ENCODE measurements around the gene SPCS3.
A peak's percentile ranks its signal among the peaks of the same experiment; 100 is the strongest.
"Not testable (repeated sequence)": the region's sequence is repeated elsewhere in the genome, so short reads cannot be mapped to it uniquely, and the experiment has no call there.

The SPCS3 gene

DNA sequence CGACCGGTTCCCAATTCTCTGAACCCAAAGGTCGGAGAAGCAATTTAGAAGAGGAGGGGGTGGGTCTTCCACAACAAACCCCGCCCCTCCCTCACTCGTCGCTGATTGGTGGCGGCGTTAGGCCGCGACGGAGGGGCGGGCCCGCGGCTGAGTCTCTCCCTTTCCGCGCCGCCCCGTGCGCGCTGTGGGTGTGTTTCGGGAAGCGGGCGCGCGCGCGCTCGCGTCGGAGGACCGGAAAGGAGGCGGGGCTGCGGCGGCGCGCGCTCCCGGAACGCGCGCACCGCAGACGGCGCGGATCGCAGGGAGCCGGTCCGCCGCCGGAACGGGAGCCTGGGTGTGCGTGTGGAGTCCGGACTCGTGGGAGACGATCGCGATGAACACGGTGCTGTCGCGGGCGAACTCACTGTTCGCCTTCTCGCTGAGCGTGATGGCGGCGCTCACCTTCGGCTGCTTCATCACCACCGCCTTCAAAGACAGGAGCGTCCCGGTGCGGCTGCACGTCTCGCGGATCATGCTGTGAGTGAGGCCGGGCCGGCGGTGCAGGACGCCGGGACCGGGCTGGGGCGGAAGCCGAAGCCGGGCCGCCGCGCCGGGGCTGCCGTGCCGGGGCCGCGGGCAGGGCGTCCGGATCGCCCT, at the start of gene SPCS3:
Gene SPCS3, plus strand, starts transcription at position 263 of the 636 bp plus-strand sequence. Its CDS starts 111 bp downstream, at position 374.
- H3K36me3 Mint-ChIP-seq = peaks cover 4% of the 10 kb centered on the region
- no peaks in the 10 kb centered on the region for H3K9me3 Mint-ChIP-seq (ENCODE audit: low read depth)
- peak within 1 kb of the TSS; percentile 96 for H3K4me3 Mint-ChIP-seq
- H3K27me3 Mint-ChIP-seq = no peaks in the 10 kb centered on the region
- peaks cover 48% of the 10 kb centered on the region for H3K4me1 Mint-ChIP-seq (ENCODE audit: low read depth)
- peak within 1 kb of the TSS; percentile 90 for H3K27ac Mint-ChIP-seq

DNA sequence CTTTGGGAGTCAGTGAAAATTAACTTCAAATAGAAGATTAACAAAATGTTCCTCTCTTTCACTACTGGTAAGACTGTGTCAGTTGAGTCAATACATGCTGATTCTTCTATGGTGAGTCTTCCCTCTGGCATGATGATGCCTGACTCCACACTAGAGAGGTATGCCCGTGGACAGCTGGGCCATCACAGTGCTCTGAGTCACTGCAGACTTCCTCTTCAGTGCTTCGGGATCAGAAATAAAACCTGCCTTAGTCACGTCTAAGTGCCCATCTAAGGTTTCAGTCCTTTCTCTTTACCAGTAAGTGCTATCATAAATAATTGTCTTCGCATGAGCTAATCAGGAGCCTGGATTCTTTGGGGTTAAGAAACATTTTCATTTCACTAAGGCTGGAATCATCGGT, 49.1 kb upstream of the SPCS3 start:
- Mint-ChIP-seq H3K36me3 (no peaks in the 10 kb centered on the region), H3K4me1 (ENCODE audit: low read depth) (no peaks in the 10 kb centered on the region), H3K27me3 (peaks cover 6% of the 10 kb centered on the region), H3K9me3 (ENCODE audit: low read depth) (no peaks in the 10 kb centered on the region), H3K4me3 (no peak overlapping the region), H3K27ac (no peak overlapping the region)

GRCh38 chr4:176271749-176272148, 48.0 kb upstream of the SPCS3 start:
- Mint-ChIP-seq H3K36me3 (no peaks in the 10 kb centered on the region), H3K27ac (no peak overlapping the region), H3K27me3 (peaks cover 8% of the 10 kb centered on the region), H3K9me3 (ENCODE audit: low read depth) (no peaks in the 10 kb centered on the region), H3K4me1 (ENCODE audit: low read depth) (no peaks in the 10 kb centered on the region), H3K4me3 (no peak overlapping the region)

DNA sequence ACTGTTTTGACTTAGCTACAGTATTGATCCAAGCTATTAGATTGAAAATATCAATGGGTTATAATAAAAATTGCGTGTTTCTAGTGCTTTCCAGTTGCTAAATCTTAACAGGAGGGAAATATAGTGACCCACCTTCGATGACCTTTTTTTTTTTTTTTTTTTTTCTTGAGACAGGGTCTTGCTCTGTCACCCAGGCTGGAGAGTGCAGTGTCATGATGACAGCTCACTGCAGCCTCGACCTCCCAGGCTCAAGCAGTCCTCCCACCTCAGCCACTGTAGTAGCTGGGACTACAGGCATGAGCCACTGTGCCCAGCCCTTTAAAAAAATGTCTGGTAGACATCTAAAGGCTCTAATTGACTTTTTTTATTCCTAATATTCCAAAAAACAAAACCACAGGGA, 47.0 kb upstream of the SPCS3 start:
- Mint-ChIP-seq H3K4me3 (no peak overlapping the region), H3K4me1 (ENCODE audit: low read depth) (no peaks in the 10 kb centered on the region), H3K9me3 (ENCODE audit: low read depth) (no peaks in the 10 kb centered on the region), H3K36me3 (no peaks in the 10 kb centered on the region), H3K27ac (no peak overlapping the region), H3K27me3 (peaks cover 13% of the 10 kb centered on the region)

GRCh38 chr4:176273736-176274135, 46.0 kb upstream of the SPCS3 start:
- Mint-ChIP-seq H3K36me3 (no peaks in the 10 kb centered on the region), H3K4me3 (no peak overlapping the region), H3K4me1 (ENCODE audit: low read depth) (no peaks in the 10 kb centered on the region), H3K27ac (no peak overlapping the region), H3K9me3 (ENCODE audit: low read depth) (no peaks in the 10 kb centered on the region), H3K27me3 (peaks cover 13% of the 10 kb centered on the region)

DNA sequence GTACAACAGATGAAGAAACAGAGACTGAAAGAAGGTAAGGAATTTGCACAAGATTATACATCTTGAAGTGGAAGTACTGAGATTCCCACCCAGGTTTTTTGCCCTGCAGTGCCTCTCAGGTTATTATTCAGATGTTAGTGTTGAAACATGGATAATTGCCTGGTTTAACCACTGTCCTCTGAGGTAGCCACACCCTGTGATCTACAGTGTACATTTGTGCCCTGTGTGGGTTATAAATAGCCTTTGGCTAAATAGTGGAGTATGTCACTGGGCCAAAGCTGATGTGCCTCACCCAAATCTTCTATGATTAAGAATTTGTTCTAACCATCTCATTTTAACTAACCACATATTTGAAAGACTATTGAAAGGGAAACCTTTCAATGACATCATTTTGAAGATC, 45.3 kb upstream of the SPCS3 start:
- H3K9me3 Mint-ChIP-seq (ENCODE audit: low read depth) = no peaks in the 10 kb centered on the region
- H3K36me3 Mint-ChIP-seq = no peaks in the 10 kb centered on the region
- H3K27ac Mint-ChIP-seq = no peak overlapping the region
- H3K4me3 Mint-ChIP-seq = no peak overlapping the region
- H3K27me3 Mint-ChIP-seq = peaks cover 13% of the 10 kb centered on the region
- H3K4me1 Mint-ChIP-seq (ENCODE audit: low read depth) = no peaks in the 10 kb centered on the region

DNA sequence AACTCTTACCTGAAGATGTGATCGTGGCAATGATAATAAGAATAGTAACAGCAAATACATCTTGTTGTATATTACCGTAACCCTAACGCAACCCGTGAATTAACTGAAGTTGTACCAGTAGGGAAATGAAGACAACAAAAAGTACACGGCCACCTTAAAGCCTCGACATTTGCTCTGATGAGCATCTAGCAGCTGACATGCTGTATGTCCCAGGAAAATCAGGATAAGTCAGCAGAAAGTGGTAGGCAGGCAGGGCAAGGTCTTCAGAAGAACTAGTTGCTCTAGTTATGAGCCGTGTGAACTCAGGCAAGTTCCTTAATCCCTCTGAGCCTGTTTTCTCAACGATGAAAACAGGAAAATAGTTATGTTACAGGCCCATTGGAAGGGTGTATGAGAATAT, 43.1 kb upstream of the SPCS3 start:
- Mint-ChIP-seq H3K27ac (no peak overlapping the region), H3K9me3 (ENCODE audit: low read depth) (no peaks in the 10 kb centered on the region), H3K27me3 (peaks cover 19% of the 10 kb centered on the region), H3K4me3 (no peak overlapping the region), H3K4me1 (ENCODE audit: low read depth) (no peaks in the 10 kb centered on the region), H3K36me3 (peaks cover 4% of the 10 kb centered on the region)

GRCh38 chr4:176277162-176277904, 42.4 kb upstream of the SPCS3 start:
- H3K4me1 Mint-ChIP-seq (ENCODE audit: low read depth) = no peaks in the 10 kb centered on the region
- no peaks in the 10 kb centered on the region for H3K9me3 Mint-ChIP-seq (ENCODE audit: low read depth)
- peaks cover 16% of the 10 kb centered on the region for H3K27me3 Mint-ChIP-seq
- peaks cover 4% of the 10 kb centered on the region for H3K36me3 Mint-ChIP-seq
- no peak overlapping the region for H3K27ac Mint-ChIP-seq
- no peak overlapping the region for H3K4me3 Mint-ChIP-seq

DNA sequence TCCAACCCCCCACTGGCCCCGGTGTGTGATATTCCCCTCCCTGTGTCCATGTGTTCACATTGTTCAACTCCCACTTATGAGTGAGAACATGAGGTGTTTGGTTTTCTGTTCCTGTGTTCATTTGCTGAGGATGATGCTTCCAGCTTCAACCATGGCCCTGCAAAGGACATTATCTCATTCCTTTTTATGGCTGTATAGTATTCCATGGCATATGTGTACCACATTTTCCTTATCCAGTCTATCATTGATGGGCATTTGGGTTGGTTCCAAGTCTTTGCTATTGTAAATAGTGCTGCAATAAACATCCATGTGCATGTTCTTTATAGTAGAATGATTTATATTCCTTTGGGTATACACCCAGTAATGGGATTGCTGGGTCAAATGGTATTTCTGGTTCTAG, 40.2 kb upstream of the SPCS3 start:
- H3K27ac Mint-ChIP-seq; H3K9me3 Mint-ChIP-seq (ENCODE audit: low read depth); H3K4me1 Mint-ChIP-seq (ENCODE audit: low read depth); H3K36me3 Mint-ChIP-seq; H3K4me3 Mint-ChIP-seq: not testable (repeated sequence)
- H3K27me3 Mint-ChIP-seq = peaks cover 23% of the 10 kb centered on the region

DNA sequence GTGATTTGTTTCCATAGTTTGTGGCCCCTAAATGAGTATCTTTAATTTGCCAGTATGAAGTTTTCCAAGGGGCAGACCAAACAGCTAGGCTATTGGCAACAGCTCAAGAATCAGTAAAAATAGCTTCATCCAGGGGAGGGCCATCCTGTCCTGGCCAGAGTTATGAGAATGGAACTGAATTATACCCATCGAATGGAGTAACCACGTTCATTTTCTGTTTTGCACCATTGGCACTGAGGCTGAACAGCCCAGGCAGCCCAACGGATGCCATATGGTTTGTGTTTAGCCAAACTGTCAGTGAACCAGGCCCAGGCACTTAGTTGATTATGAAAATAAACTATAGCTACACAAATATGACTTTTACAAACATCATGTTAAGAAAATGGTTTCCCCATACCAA, 33.0 kb upstream of the SPCS3 start:
- Mint-ChIP-seq H3K4me3 (no peak overlapping the region), H3K9me3 (ENCODE audit: low read depth) (no peaks in the 10 kb centered on the region), H3K4me1 (ENCODE audit: low read depth) (no peaks in the 10 kb centered on the region), H3K27me3 (peaks cover 7% of the 10 kb centered on the region), H3K36me3 (no peaks in the 10 kb centered on the region), H3K27ac (no peak overlapping the region)

- H3K27ac Mint-ChIP-seq = no peak overlapping the region
- H3K4me1 Mint-ChIP-seq (ENCODE audit: low read depth) = no peaks in the 10 kb centered on the region
- no peaks in the 10 kb centered on the region for H3K9me3 Mint-ChIP-seq (ENCODE audit: low read depth)
- peaks cover 6% of the 10 kb centered on the region for H3K27me3 Mint-ChIP-seq
- no peaks in the 10 kb centered on the region for H3K36me3 Mint-ChIP-seq
- no peak overlapping the region for H3K4me3 Mint-ChIP-seq
These were observed 32.2 kb upstream of the SPCS3 start for GRCh38 chr4:176287546-176287945.

DNA sequence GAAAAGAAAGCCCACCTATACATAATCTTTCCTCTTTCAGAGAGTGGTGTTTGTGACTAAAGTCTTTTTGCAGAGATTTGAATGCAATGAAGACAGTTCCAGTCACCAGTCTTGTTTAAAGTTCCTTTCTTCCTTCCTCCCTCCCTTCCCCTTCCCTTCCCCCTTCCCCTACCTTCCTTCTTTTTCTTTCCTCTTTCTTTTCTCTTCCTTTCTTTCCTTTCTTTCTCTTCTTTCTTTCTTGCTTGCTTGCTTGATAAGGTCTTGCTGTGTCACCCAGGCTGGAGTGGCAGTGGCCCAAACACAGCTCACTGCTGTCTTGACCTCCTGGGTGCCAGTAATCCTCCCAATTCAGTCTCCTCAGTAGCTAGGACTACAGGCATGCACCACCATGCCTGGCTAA, 31.7 kb upstream of the SPCS3 start:
- H3K27ac Mint-ChIP-seq = no peak overlapping the region
- no peak overlapping the region for H3K4me3 Mint-ChIP-seq
- no peaks in the 10 kb centered on the region for H3K9me3 Mint-ChIP-seq (ENCODE audit: low read depth)
- H3K27me3 Mint-ChIP-seq = peaks cover 4% of the 10 kb centered on the region
- no peaks in the 10 kb centered on the region for H3K36me3 Mint-ChIP-seq
- H3K4me1 Mint-ChIP-seq (ENCODE audit: low read depth) = no peaks in the 10 kb centered on the region

GRCh38 chr4:176289561-176289960, 30.2 kb upstream of the SPCS3 start:
- no peak overlapping the region for H3K4me3 Mint-ChIP-seq

DNA sequence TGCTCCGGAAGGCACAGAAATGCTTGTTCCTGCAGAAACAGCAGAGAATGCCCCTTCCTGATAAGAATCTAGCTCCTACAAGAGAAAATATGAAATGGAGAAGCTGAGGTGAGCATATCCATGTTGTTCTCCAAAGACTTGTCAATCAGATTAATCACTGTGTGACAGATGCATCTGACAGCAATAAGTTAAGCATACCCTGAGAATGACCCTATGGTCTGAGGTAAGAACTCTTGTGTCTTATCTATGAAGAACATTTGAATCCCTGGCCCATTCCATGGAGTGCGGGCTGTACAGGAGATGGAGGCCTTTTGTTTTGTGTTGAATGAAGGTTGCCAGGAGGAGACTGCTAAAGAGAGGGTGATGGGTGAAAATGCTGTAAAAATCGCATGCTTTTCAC, 29.2 kb upstream of the SPCS3 start:
- no peaks in the 10 kb centered on the region for H3K27me3 Mint-ChIP-seq
- no peak overlapping the region for H3K27ac Mint-ChIP-seq
- no peaks in the 10 kb centered on the region for H3K9me3 Mint-ChIP-seq (ENCODE audit: low read depth)
- H3K4me1 Mint-ChIP-seq (ENCODE audit: low read depth) = no peaks in the 10 kb centered on the region
- no peaks in the 10 kb centered on the region for H3K36me3 Mint-ChIP-seq
- H3K4me3 Mint-ChIP-seq = no peak overlapping the region

More at GRCh38 chr4:176289561-176289960, 30.2 kb upstream of the SPCS3 start:
- Mint-ChIP-seq H3K9me3 (ENCODE audit: low read depth) (no peaks in the 10 kb centered on the region), H3K4me1 (ENCODE audit: low read depth) (no peaks in the 10 kb centered on the region), H3K27me3 (no peaks in the 10 kb centered on the region), H3K27ac (no peak overlapping the region), H3K36me3 (no peaks in the 10 kb centered on the region)

DNA sequence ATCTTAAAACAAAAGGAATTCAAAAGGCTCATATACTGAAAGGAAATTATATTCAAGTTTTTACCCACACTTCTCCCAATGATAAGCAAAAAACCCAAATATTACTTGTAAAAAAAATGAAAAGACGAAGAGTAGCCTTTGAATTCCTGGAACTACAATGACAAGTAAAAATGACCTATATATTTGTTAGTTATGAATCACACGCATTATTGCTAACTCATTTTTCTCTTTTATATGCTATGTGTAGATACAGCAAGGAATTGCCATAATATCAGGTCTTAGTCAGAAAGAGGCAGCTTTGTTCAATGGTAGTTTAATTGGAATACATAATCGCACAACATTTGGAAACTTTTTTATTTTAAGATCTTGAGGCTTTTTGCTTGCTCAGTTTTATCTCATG, 28.0 kb upstream of the SPCS3 start:
- no peak overlapping the region for H3K27ac Mint-ChIP-seq
- H3K4me1 Mint-ChIP-seq (ENCODE audit: low read depth) = no peaks in the 10 kb centered on the region
- H3K36me3 Mint-ChIP-seq = no peaks in the 10 kb centered on the region
- H3K27me3 Mint-ChIP-seq = no peaks in the 10 kb centered on the region
- no peaks in the 10 kb centered on the region for H3K9me3 Mint-ChIP-seq (ENCODE audit: low read depth)
- H3K4me3 Mint-ChIP-seq = no peak overlapping the region

DNA sequence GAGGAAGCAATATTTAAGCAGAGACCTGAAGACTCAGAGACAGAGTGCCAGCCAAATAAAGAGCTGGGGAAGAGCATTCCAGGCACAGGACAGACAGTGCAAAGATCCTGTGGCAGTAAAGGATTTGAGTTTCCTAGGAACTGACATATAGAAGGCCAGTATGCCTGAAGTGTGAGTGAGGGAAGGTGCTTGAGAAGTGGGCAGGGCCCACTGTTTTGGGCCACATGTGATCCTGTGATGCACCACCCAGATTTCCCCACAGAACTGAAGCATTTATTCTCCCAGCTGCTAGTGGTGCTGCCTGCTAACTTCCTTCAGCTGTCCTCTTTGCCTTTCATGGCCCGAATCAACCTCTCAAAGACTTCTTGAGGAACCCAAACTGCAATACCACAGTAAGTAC, 26.8 kb upstream of the SPCS3 start:
- H3K4me1 Mint-ChIP-seq (ENCODE audit: low read depth) = no peaks in the 10 kb centered on the region
- H3K36me3 Mint-ChIP-seq = no peaks in the 10 kb centered on the region
- no peak overlapping the region for H3K4me3 Mint-ChIP-seq
- no peaks in the 10 kb centered on the region for H3K9me3 Mint-ChIP-seq (ENCODE audit: low read depth)
- no peaks in the 10 kb centered on the region for H3K27me3 Mint-ChIP-seq
- H3K27ac Mint-ChIP-seq = no peak overlapping the region

Measured in activated naive CD8-positive, alpha-beta T cell (primary cell).